Parathyroid adenoma (tissue), 2 donors: ENCODE data around the gene SLC26A11.

Experiments
- H2AFZ ChIP-seq: fragments of 300-600 bp; sonication (generic); one replicate; pipeline ENCODE4 v1.7.0; 2017; ENCODE audit warnings: antibody characterized with exemption, mild to moderate bottlenecking
- H3K27ac ChIP-seq: fragments of 300-600 bp; sonication (generic); one replicate; pipeline ENCODE4 v1.7.0; 2017
- H3K27me3 ChIP-seq: fragments of 300-600 bp; sonication (generic); one replicate; pipeline ENCODE4 v1.7.0; 2017; ENCODE audit warnings: low read length; ENCODE audit not compliant: control insufficient read depth, insufficient read depth
- H3K36me3 ChIP-seq: fragments of 300-600 bp; sonication (generic); one replicate; pipeline ENCODE4 v1.7.0; 2017; ENCODE audit warnings: low read length; ENCODE audit not compliant: control insufficient read depth, insufficient read depth
- H3K4me1 ChIP-seq: fragments of 300-600 bp; sonication (generic); one replicate; pipeline ENCODE4 v1.7.0; 2017; ENCODE audit warnings: control low read depth
- H3K4me2 ChIP-seq: fragments of 300-600 bp; sonication (generic); one replicate; pipeline ENCODE4 v1.7.0; 2017; ENCODE audit warnings: low read length
- H3K4me3 ChIP-seq: fragments of 300-600 bp; sonication (generic); one replicate; pipeline ENCODE4 v1.7.0; 2017; ENCODE audit warnings: low read depth, low read length
- H3K79me2 ChIP-seq: fragments of 300-600 bp; sonication (generic); one replicate; pipeline ENCODE4 v1.7.0; 2017; ENCODE audit warnings: control low read depth
- H3K9ac ChIP-seq: fragments of 300-600 bp; sonication (generic); one replicate; pipeline ENCODE4 v1.7.0; 2017; ENCODE audit warnings: mild to moderate bottlenecking
- H3K9me3 ChIP-seq: fragments of 300-600 bp; sonication (generic); one replicate; pipeline ENCODE4 v1.7.0; 2017; ENCODE audit warnings: low read length; ENCODE audit not compliant: control insufficient read depth
- TF ChIP-seq, protein P1 (sequence below): fragments of 300-600 bp; sonication (generic); IDR thresholded peaks from one replicate; pipeline ENCODE4 v1.7.0; 2017; ENCODE audit warnings: antibody characterized with exemption, mild to moderate bottlenecking
- donor health status: primary hyperparathyroidism.

SLC26A11 gene

DNA sequence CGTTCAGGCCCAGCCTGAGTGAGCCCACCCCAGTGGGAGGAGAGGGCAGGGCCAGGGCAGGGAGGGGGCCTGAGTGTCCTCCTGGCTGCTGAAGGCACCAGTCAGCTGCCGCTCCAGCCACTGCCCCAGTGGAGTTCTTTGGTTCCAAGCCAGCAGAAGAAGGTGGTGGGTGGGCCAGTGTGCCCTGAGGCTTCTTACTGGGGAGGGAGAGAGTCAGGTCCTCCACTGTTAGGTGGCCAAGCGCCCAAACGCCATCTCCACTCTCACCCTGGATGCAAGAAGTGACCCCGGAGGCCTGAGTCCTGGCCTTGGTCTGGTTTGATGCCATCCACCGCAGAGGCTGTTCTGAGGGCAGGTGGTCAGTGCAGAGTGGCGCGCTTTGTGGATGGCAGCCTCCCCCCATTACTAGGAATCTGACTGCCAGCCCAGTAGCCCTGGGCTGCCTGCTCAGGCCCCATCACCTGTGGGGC, 42.6 kb downstream of the SLC26A11 start:
- H3K4me2 ChIP-seq = peak overlapping the region; percentile 99
- peak overlapping the region; percentile 92 for H3K4me3 ChIP-seq
- H3K4me1 ChIP-seq = peaks cover 33% of the 10 kb centered on the region
- TF ChIP-seq, protein P1, sequence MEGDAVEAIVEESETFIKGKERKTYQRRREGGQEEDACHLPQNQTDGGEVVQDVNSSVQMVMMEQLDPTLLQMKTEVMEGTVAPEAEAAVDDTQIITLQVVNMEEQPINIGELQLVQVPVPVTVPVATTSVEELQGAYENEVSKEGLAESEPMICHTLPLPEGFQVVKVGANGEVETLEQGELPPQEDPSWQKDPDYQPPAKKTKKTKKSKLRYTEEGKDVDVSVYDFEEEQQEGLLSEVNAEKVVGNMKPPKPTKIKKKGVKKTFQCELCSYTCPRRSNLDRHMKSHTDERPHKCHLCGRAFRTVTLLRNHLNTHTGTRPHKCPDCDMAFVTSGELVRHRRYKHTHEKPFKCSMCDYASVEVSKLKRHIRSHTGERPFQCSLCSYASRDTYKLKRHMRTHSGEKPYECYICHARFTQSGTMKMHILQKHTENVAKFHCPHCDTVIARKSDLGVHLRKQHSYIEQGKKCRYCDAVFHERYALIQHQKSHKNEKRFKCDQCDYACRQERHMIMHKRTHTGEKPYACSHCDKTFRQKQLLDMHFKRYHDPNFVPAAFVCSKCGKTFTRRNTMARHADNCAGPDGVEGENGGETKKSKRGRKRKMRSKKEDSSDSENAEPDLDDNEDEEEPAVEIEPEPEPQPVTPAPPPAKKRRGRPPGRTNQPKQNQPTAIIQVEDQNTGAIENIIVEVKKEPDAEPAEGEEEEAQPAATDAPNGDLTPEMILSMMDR = no peak
- no peak overlapping the region for H2AFZ ChIP-seq
- H3K36me3 ChIP-seq = no peaks in the 10 kb centered on the region
- peak overlapping the region; percentile 99 for H3K27ac ChIP-seq
- peak overlapping the region; percentile 8 for H3K9ac ChIP-seq
- no peaks in the 10 kb centered on the region for H3K27me3 ChIP-seq
- H3K9me3 ChIP-seq = no peaks in the 10 kb centered on the region
- H3K79me2 ChIP-seq = peaks cover 29% of the 10 kb centered on the region

DNA sequence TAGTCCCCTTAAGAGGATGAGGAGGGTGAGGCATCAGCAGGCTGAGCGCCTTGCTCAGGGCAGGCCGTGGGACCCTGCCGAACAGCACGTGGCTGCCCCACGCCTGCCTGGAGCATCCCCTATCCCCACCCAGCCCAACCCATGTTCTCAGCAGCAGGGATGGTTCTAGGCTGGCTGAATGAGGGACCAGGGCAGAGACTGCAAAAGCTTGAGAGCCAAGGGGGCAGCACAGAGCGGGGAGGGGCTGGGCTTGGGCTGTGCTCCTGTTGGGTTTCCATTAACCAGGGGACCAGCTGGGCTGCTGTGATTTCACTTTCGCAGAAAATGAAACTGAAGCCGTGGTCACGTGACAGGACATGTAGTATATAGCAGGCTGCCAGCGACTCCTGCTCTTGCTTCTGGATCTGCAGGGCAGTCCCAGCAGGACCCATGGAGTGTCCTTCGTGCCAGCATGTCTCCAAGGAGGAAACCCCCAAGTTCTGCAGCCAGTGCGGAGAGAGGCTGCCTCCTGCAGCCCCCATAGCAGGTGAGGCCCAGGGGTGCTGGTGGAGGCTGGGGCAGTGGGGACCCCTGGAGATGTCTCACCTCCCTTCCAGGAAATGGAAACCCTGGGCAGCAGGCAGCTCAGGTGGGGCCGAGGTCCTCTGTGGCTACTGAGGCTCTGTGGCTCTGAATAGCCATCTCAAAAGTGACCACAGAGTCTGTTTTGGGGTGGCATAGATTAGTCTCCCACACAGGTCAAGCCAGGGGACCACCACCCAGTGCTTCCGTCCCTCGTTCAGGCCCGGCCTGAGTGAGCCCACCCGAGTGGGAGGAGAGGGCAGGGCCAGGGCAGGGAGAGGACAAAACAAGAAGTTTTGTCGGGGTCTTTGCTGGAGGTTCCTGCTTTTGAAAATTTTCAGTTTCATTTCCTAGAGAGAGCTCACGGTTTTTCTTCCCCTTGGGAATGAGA, 43.3 kb downstream of the SLC26A11 start:
- Histone ChIP-seq H2AFZ (no peak overlapping the region), H3K4me3 (peak overlapping the region; percentile 92), H3K27me3 (no peaks in the 10 kb centered on the region), H3K9me3 (no peaks in the 10 kb centered on the region), H3K4me1 (peaks cover 33% of the 10 kb centered on the region), H3K36me3 (no peaks in the 10 kb centered on the region), H3K27ac (peak overlapping the region; percentile 99), H3K4me2 (peak overlapping the region; percentile 99), H3K79me2 (peaks cover 33% of the 10 kb centered on the region), H3K9ac (peak overlapping the region; percentile 9)
- TF ChIP-seq, protein P1 = peak; percentile 27

DNA sequence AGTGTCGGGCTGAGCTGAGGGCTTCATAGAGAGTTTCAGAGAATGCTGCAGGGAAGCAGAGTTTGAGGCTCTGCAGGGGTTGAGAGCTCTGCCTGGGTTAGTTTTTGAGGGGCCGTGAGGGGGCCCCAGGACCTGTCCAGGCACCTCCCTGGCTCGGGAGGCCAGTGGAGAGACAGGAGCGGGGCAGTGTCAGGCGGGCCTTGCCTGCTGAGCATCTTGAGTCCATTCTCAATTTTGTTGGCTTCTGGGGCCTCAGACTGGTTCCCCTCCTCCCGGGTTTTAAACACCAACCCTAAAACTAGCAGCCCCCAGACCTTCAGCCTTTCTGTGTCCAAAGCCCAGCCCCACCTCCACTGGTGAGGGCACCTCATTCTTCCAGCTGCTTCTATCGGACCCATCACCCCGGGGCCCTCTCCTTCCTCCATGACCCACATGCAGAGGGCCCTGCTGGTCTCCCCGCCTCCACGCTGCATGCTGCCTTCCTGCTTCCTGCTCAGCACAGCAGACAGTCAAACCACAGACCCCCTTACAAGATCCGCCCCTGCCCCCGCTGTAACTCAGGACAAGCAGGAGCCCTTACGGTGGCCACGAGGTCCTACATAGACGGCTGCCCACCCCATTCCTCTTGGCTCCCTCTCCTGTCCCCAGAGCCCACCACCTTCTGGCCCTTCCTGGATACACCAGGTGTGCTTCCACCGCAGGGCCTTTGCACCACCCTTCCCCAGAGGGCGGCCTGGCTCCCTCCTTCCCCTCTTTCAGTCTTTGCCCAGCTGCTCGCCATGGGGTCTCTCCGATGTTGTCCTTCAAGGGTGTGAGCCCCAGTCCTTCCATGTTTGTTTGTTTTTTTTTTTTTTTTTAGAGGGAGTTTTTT, 44.2 kb downstream of the SLC26A11 start:
- Histone ChIP-seq H3K4me3 (peak overlapping the region; percentile 92), H3K36me3 (no peaks in the 10 kb centered on the region), H3K4me1 (peaks cover 31% of the 10 kb centered on the region), H3K9me3 (no peaks in the 10 kb centered on the region), H3K79me2 (peaks cover 41% of the 10 kb centered on the region), H3K27me3 (no peaks in the 10 kb centered on the region), H3K27ac (peak overlapping the region; percentile 99), H2AFZ (no peak overlapping the region), H3K9ac (peak overlapping the region; percentile 9), H3K4me2 (peak overlapping the region; percentile 99)
- TF ChIP-seq, protein P1 = no peak

DNA sequence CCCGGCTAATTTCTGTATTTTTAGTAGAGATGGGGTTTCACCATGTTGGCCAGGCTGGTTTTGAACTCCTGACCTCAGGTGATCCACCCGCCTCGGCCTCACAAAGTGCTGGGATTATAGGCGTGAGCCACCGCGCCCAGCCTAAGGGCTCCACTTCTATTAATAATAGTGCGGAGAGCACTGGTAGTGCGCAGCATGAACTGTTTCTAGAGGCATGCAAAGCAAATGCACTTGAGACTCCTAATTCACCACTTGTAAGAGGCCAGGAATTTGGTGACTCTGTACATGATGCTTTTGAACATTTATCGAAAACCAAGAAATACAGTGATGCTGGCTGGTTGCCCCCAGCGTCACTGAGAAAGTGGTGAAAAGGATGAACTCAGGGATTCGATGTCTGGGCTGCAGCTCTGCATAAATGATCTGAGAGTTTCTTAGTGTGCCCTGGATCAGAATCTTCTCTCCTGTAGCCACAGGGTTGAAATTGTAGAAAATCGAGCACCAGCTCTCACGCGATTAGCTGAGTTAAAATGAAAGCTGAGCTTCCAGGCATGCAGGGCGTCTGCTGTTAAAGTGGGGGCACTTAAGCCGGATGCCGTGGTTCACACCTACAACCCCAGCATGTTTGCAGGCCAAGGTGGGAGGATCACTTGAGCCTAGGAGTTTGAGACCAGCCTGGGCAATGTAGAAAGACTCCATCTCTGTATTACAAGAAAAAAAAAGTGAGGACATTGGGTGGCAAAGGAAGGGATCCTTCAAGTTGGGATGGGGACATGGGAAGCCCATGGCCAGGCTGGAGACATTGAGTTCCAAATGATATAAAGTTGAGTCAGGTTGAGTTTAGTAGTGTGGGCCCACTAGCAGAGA, 45.2 kb downstream of the SLC26A11 start:
- Histone ChIP-seq H3K79me2 (peaks cover 50% of the 10 kb centered on the region), H3K36me3 (no peaks in the 10 kb centered on the region), H3K4me3 (peak overlapping the region; percentile 92), H3K27ac (peak overlapping the region; percentile 99), H3K27me3 (no peaks in the 10 kb centered on the region), H2AFZ (no peak overlapping the region), H3K4me1 (peaks cover 37% of the 10 kb centered on the region), H3K9ac (no peak overlapping the region), H3K4me2 (peak overlapping the region; percentile 99), H3K9me3 (no peaks in the 10 kb centered on the region)
- TF ChIP-seq, protein P1 = no peak
